Glutamatergic neuron (in vitro differentiated cells): ENCODE data around the gene TFCP2L1. TPM values are rescaled to one million over a fixed set of nuclear protein-coding genes. Genes with fewer than 3 reads are reported as not detected.

Experiments used
- DNase-seq: peaks from one replicate; pipeline ENCODE4 v3.0.0; 2022
- H3K27ac Mint-ChIP-seq: one replicate; pipeline ENCODE4 v1.8.0; 2020; ENCODE audit warnings: mild to moderate bottlenecking, mixed read lengths, inconsistent platforms; ENCODE audit not compliant: unreplicated experiment
- H3K27me3 Mint-ChIP-seq: one replicate; pipeline ENCODE4 v1.8.0; 2020; ENCODE audit warnings: mild to moderate bottlenecking, moderate library complexity, mixed read lengths, inconsistent platforms; ENCODE audit not compliant: unreplicated experiment
- H3K36me3 Mint-ChIP-seq: one replicate; pipeline ENCODE4 v1.8.0; 2020; ENCODE audit warnings: mild to moderate bottlenecking, mixed read lengths, inconsistent platforms; ENCODE audit not compliant: unreplicated experiment
- H3K4me1 Mint-ChIP-seq: one replicate; pipeline ENCODE4 v1.8.0; 2020; ENCODE audit warnings: mild to moderate bottlenecking, low read depth, mixed read lengths, inconsistent platforms; ENCODE audit not compliant: unreplicated experiment
- H3K4me3 Mint-ChIP-seq: one replicate; pipeline ENCODE4 v1.8.0; 2020; ENCODE audit warnings: mild to moderate bottlenecking, mixed read lengths, inconsistent platforms; ENCODE audit not compliant: unreplicated experiment
- H3K9me3 Mint-ChIP-seq: one replicate; pipeline ENCODE4 v1.8.0; 2020; ENCODE audit warnings: mild to moderate bottlenecking, moderate library complexity, mixed read lengths, inconsistent platforms; ENCODE audit not compliant: unreplicated experiment
- total RNA-seq: library from RNA; stranded (reverse); fragmentation: NEBNext Ultra II Directional; extraction: Animal tissue kit (Norgen Biotek cat#: 25700); gene quantifications from one replicate; pipeline ENCODE4 v1.2.1, GENCODE V29; 2021; ENCODE audit not compliant: unreplicated experiment
- TF ChIP-seq, protein P1 (sequence below): fragments of 200-600 bp; sonication (generic); IDR thresholded peaks from one replicate; pipeline ENCODE4 v1.5.0; 2021; ENCODE audit not compliant: partially characterized antibody, unreplicated experiment

TFCP2L1 gene
- total RNA-seq, 1 donor from 2014 or later = 0.07 TPM

DNA sequence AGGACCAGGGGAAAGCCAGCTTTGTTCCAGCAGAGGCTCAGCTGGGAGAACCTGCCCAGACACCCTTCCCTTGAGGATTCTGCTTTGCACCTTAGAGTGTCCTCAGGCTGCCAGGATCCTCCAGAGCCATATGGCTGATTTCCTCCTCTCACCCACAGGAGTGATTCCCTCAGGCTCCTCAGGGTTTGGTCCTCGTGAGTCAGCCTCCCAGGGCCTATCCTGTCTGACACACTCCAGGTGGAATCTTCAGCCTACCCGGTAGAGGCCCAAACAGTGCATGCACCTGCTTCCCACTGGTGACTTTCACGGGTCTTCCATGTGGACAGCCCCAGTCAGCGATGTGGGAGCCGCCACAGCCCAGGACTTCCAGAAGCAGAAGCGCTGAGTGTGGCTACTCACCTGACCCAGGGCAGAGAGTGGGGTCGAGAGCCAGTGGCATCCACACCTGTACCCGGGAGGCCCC lies 73.3 kb downstream of the TFCP2L1 start:
- Mint-ChIP-seq H3K27ac (no peak overlapping the region), H3K4me3 (no peak overlapping the region), H3K27me3 (peaks cover 1% of the 10 kb centered on the region), H3K4me1 (no peaks in the 10 kb centered on the region), H3K36me3 (no peaks in the 10 kb centered on the region), H3K9me3 (no peaks in the 10 kb centered on the region)
- DNase-seq = no peak
- TF ChIP-seq, protein P1, sequence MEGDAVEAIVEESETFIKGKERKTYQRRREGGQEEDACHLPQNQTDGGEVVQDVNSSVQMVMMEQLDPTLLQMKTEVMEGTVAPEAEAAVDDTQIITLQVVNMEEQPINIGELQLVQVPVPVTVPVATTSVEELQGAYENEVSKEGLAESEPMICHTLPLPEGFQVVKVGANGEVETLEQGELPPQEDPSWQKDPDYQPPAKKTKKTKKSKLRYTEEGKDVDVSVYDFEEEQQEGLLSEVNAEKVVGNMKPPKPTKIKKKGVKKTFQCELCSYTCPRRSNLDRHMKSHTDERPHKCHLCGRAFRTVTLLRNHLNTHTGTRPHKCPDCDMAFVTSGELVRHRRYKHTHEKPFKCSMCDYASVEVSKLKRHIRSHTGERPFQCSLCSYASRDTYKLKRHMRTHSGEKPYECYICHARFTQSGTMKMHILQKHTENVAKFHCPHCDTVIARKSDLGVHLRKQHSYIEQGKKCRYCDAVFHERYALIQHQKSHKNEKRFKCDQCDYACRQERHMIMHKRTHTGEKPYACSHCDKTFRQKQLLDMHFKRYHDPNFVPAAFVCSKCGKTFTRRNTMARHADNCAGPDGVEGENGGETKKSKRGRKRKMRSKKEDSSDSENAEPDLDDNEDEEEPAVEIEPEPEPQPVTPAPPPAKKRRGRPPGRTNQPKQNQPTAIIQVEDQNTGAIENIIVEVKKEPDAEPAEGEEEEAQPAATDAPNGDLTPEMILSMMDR = no peak

- no peaks in the 10 kb centered on the region for H3K4me1 Mint-ChIP-seq
Measured at GRCh38 chr2:121211251-121211650, 73.8 kb downstream of the TFCP2L1 start.

GRCh38 chr2:121210691-121211090 lies 74.3 kb downstream of the TFCP2L1 start:
- DNase-seq = no peak
- peaks cover under 1% of the 10 kb centered on the region for H3K27me3 Mint-ChIP-seq
- TF ChIP-seq, protein P1 = no peak
- no peak overlapping the region for H3K27ac Mint-ChIP-seq
- no peaks in the 10 kb centered on the region for H3K4me1 Mint-ChIP-seq
- no peaks in the 10 kb centered on the region for H3K9me3 Mint-ChIP-seq
- H3K36me3 Mint-ChIP-seq = no peaks in the 10 kb centered on the region
- no peak overlapping the region for H3K4me3 Mint-ChIP-seq

More at GRCh38 chr2:121211251-121211650, 73.8 kb downstream of the TFCP2L1 start:
- TF ChIP-seq, protein P1 = no peak
- Mint-ChIP-seq H3K9me3 (no peaks in the 10 kb centered on the region), H3K27ac (no peak overlapping the region), H3K36me3 (no peaks in the 10 kb centered on the region), H3K27me3 (peaks cover 1% of the 10 kb centered on the region), H3K4me3 (no peak overlapping the region)
- no peak for DNase-seq

- Mint-ChIP-seq H3K4me3 (no peak overlapping the region), H3K9me3 (no peaks in the 10 kb centered on the region), H3K4me1 (no peaks in the 10 kb centered on the region), H3K27ac (no peak overlapping the region), H3K36me3 (no peaks in the 10 kb centered on the region), H3K27me3 (no peaks in the 10 kb centered on the region)
- TF ChIP-seq, protein P1 = no peak
- no peak for DNase-seq
Measured at GRCh38 chr2:121209014-121209610, 75.9 kb downstream of the TFCP2L1 start.

GRCh38 chr2:121207494-121207893 lies 77.5 kb downstream of the TFCP2L1 start:
- no peaks in the 10 kb centered on the region for H3K9me3 Mint-ChIP-seq
- DNase-seq = no peak
- H3K4me1 Mint-ChIP-seq = no peaks in the 10 kb centered on the region
- no peak overlapping the region for H3K4me3 Mint-ChIP-seq
- no peaks in the 10 kb centered on the region for H3K36me3 Mint-ChIP-seq
- TF ChIP-seq, protein P1 = no peak
- H3K27ac Mint-ChIP-seq = no peak overlapping the region
- no peaks in the 10 kb centered on the region for H3K27me3 Mint-ChIP-seq
